GM23338 (cell line): Measurements from ENCODE around the gene FBXL17. TPM values are rescaled to one million over a fixed set of nuclear protein-coding genes. Genes with fewer than 3 reads are reported as not detected.

ENCODE experiments used
- ATAC-seq: fragments of 200-7000 bp; cut with Tn5 transposase; 3 replicates; pipeline ENCODE4 v1.9.1; 2020
- DNase-seq: peaks from one replicate; pipeline ENCODE4 v3.0.0-alpha.2; 2015; ENCODE audit warnings: low spot score
- H2AFZ ChIP-seq: fragments of 200-600 bp; sonication (generic); 2 replicates; pipeline ENCODE4 v1.8.0; 2016; ENCODE audit warnings: antibody characterized with exemption, mild to moderate bottlenecking, moderate library complexity
- H3F3A ChIP-seq: fragments of 200-600 bp; sonication (generic); replicated peaks from 2 replicates; pipeline ENCODE4 v1.8.0; 2017; ENCODE audit warnings: antibody characterized with exemption, mixed run types, low read depth
- H3K27ac ChIP-seq: fragments of 200-600 bp; sonication (generic); 2 replicates; pipeline ENCODE4 v1.6.1; 2016; ENCODE audit warnings: low read depth
- H3K27me3 ChIP-seq: fragments of 200-600 bp; sonication (generic); 2 replicates; pipeline ENCODE4 v1.8.0; 2016; ENCODE audit warnings: mild to moderate bottlenecking, mixed run types, moderate library complexity; ENCODE audit not compliant: insufficient read depth
- H3K36me3 ChIP-seq: fragments of 200-600 bp; sonication (generic); 2 replicates; pipeline ENCODE4 v1.8.0; 2016; ENCODE audit warnings: mild to moderate bottlenecking; ENCODE audit not compliant: insufficient read depth
- H3K4me1 ChIP-seq: fragments of 200-600 bp; sonication (generic); 2 replicates; pipeline ENCODE4 v1.8.0; 2016; ENCODE audit warnings: mild to moderate bottlenecking, moderate library complexity; ENCODE audit not compliant: insufficient read depth
- H3K4me2 ChIP-seq: fragments of 200-600 bp; sonication (generic); 2 replicates; pipeline ENCODE4 v1.7.1; 2017; ENCODE audit warnings: mixed run types
- H3K4me3 ChIP-seq: fragments of 200-600 bp; sonication (generic); 2 replicates; pipeline ENCODE4 v1.6.1; 2016; ENCODE audit warnings: mixed run types
- H3K79me2 ChIP-seq: fragments of 200-600 bp; sonication (generic); replicated peaks from 2 replicates; pipeline ENCODE4 v1.8.0; 2017; ENCODE audit warnings: mild to moderate bottlenecking; ENCODE audit not compliant: insufficient read depth
- H3K9me2 ChIP-seq: fragments of 200-600 bp; sonication (generic); 2 replicates; pipeline ENCODE4 v1.8.0; 2017; ENCODE audit not compliant: insufficient read depth
- H4K20me1 ChIP-seq: fragments of 200-600 bp; sonication (generic); replicated peaks from 2 replicates; pipeline ENCODE4 v1.8.0; 2017; ENCODE audit warnings: mild to moderate bottlenecking; ENCODE audit not compliant: insufficient read depth
- H3K27ac Mint-ChIP-seq: 2 replicates; pipeline ENCODE4 v1.8.0; 2020; ENCODE audit warnings: inconsistent platforms, mild to moderate bottlenecking, moderate library complexity, mixed read lengths
- H3K27me3 Mint-ChIP-seq: 3 replicates; pipeline ENCODE4 v1.8.0; 2022; ENCODE audit warnings: low read depth, mild to moderate bottlenecking, moderate library complexity, mixed read lengths, inconsistent platforms; ENCODE audit not compliant: insufficient read depth, poor library complexity
- H3K36me3 Mint-ChIP-seq: 3 replicates; pipeline ENCODE4 v1.8.0; 2021; ENCODE audit warnings: low read depth, mild to moderate bottlenecking, inconsistent platforms, moderate library complexity, mixed read lengths
- H3K4me1 Mint-ChIP-seq: 3 replicates; pipeline ENCODE4 v1.8.0; 2020; ENCODE audit warnings: mild to moderate bottlenecking, inconsistent platforms, mixed read lengths
- H3K4me3 Mint-ChIP-seq: 3 replicates; pipeline ENCODE4 v1.8.0; 2021; ENCODE audit warnings: moderate library complexity, mild to moderate bottlenecking, inconsistent platforms, mixed read lengths
- H3K9me3 Mint-ChIP-seq: 3 replicates; pipeline ENCODE4 v1.8.0; 2020; ENCODE audit warnings: moderate library complexity, mild to moderate bottlenecking, inconsistent platforms, mixed read lengths
- EZH2 ChIP-seq: fragments of 200-600 bp; sonication (generic); IDR thresholded peaks from one replicate; pipeline ENCODE4 v1.8.0; 2017; ENCODE audit warnings: antibody characterized with exemption, mild to moderate bottlenecking, low read depth; ENCODE audit not compliant: unreplicated experiment
- NANOG ChIP-seq: IDR thresholded peaks from 2 replicates; pipeline ENCODE4 v1.6.1; 2016; ENCODE audit warnings: antibody characterized with exemption, borderline replicate concordance
- POLR2AphosphoS5 ChIP-seq: IDR thresholded peaks from 2 replicates; pipeline ENCODE4 v1.6.1; 2016; ENCODE audit warnings: antibody characterized with exemption, low read depth
- REST ChIP-seq: IDR thresholded peaks from one replicate; pipeline ENCODE4 v1.6.1; 2018; ENCODE audit warnings: antibody characterized with exemption; ENCODE audit not compliant: unreplicated experiment
- STAT1 ChIP-seq: IDR thresholded peaks from one replicate; pipeline ENCODE4 v1.6.1; 2016; ENCODE audit warnings: antibody characterized with exemption; ENCODE audit not compliant: unreplicated experiment
- ZNF331 ChIP-seq: fragments of 250-450 bp; sonication (Bioruptor Pico); IDR thresholded peaks from 2 replicates; pipeline ENCODE4 v1.5.0; 2020; ENCODE audit warnings: low read depth, mild to moderate bottlenecking, moderate library complexity
- ZNF462 ChIP-seq: fragments of 250-450 bp; sonication (Bioruptor Pico); IDR thresholded peaks from 2 replicates; pipeline ENCODE4 v1.5.0; 2020; ENCODE audit warnings: mild to moderate bottlenecking, moderate library complexity
- polyA plus RNA-seq: library from polyadenylated mRNA; unstranded; fragments of >200 nt; fragmentation: Nextera tagmentation; extraction: Ambion mirVana; gene quantifications from 2 replicates; pipeline ENCODE4 v1.2.1, GENCODE V29; 2016
- total RNA-seq: library from RNA; depleted of rRNA; stranded (reverse); fragments of >200 nt; shearing (Covaris generic); gene quantifications from 2 replicates; pipeline ENCODE4 v1.2.3, GENCODE V29; 2014
- TF ChIP-seq, protein P1 (sequence below), 2 experiments: fragments of 200-600 bp in 1 of 2; sonication (generic) in 1 of 2; conservative IDR thresholded peaks; 2 replicates each; pipeline versions ENCODE4 v1.5.1 to v1.6.1; 2016 to 2017; ENCODE audit warnings: antibody characterized with exemption in 2 of 2, low read depth in 2 of 2, mild to moderate bottlenecking in 2 of 2, moderate library complexity in 1 of 2

Gene FBXL17
- total and polyA plus RNA-seq, 2 experiments from 2014 or later: 2.0 to 2.7 TPM

DNA sequence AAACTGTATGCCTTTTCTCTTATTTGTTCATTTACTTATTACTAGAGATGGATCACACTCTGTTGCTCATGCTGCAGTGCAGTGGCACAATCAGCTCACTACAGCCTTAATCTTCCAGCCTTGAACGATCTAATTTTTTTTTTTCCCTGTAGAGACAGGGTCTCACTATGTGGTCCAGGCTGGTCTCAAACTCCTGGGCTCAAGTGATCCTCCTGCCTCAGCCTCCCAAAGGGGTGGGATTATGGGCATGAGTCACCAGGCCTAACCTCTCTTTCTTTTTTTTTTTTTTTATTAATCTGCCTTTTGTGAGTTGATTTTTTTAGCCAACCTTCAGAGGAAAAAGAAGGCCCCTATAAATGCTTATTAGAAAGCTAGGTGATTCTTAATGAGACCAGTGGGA lies 303.0 kb downstream of the FBXL17 start (continued):
- TF ChIP-seq EZH2 (no peak), POLR2AphosphoS5 (no peak), ZNF462 (no peak), ZNF331 (CRISPR knock-in tag) (no peak), STAT1 (no peak)
- TF ChIP-seq, protein P1, sequence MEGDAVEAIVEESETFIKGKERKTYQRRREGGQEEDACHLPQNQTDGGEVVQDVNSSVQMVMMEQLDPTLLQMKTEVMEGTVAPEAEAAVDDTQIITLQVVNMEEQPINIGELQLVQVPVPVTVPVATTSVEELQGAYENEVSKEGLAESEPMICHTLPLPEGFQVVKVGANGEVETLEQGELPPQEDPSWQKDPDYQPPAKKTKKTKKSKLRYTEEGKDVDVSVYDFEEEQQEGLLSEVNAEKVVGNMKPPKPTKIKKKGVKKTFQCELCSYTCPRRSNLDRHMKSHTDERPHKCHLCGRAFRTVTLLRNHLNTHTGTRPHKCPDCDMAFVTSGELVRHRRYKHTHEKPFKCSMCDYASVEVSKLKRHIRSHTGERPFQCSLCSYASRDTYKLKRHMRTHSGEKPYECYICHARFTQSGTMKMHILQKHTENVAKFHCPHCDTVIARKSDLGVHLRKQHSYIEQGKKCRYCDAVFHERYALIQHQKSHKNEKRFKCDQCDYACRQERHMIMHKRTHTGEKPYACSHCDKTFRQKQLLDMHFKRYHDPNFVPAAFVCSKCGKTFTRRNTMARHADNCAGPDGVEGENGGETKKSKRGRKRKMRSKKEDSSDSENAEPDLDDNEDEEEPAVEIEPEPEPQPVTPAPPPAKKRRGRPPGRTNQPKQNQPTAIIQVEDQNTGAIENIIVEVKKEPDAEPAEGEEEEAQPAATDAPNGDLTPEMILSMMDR (conservative IDR thresholded peaks at IDR 0.05; ENCODE audit: low read depth in 2 of 2): no peak

DNA sequence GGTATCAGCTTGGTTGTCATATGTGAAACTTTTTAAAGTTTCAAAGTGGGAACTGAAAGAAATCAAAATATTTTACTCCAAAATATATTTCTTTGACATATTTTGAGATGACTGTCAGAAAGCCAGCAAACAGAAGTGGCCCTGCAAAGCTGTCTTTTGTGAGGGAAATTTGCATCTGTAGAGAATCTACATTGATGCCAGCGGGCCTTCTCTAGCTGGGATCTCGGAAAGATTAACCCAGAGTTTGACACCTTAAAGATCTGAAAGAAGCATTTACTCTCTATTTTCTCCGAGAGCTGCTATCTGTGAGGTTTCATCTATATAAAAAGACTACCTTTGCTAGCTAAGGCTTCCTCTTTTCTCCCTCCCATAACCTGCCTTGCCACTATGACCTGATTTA lies 303.6 kb downstream of the FBXL17 start:
- DNase-seq (peak; percentile 68), ATAC-seq (peak; percentile 79)
- no peak overlapping the region for H3K4me3 ChIP-seq
- H3K36me3 ChIP-seq: no peaks in the 10 kb centered on the region
- peak overlapping the region; percentile 58 for H3K4me2 ChIP-seq
- Mint-ChIP-seq H3K27me3 (no peaks in the 10 kb centered on the region), H3K4me1 (peaks cover 64% of the 10 kb centered on the region), H3K36me3 (peaks cover 11% of the 10 kb centered on the region; the same call in 2 of the 3 replicates), H3K4me3 (no peak overlapping the region), H3K9me3 (peaks cover 8% of the 10 kb centered on the region), H3K27ac (no peak overlapping the region)
- H3F3A ChIP-seq: peaks cover 4% of the 10 kb centered on the region; the same call in 1 of the 2 replicates
- H3K27ac ChIP-seq: peak overlapping the region; percentile 89
- H3K79me2 ChIP-seq: no peaks in the 10 kb centered on the region
- peaks cover 73% of the 10 kb centered on the region for H3K4me1 ChIP-seq
- no peaks in the 10 kb centered on the region for H4K20me1 ChIP-seq
- H2AFZ ChIP-seq: no peak overlapping the region
- H3K9me2 ChIP-seq: no peaks in the 10 kb centered on the region
- H3K27me3 ChIP-seq: no peaks in the 10 kb centered on the region
- TF ChIP-seq NANOG: peak; percentile 76
- no peak for TF ChIP-seq REST
